HG03460 (cell line): ENCODE measurements around the gene AK9.
"Not testable (repeated sequence)": the region's sequence is repeated elsewhere in the genome, so short reads cannot be mapped to it uniquely, and the experiment has no call there.

Experiments used
- ATAC-seq: cut with Tn5 transposase; IDR thresholded peaks from one replicate; pipeline ENCODE4 v1.9.1; 2021; ENCODE audit not compliant: unreplicated experiment

Gene AK9

DNA sequence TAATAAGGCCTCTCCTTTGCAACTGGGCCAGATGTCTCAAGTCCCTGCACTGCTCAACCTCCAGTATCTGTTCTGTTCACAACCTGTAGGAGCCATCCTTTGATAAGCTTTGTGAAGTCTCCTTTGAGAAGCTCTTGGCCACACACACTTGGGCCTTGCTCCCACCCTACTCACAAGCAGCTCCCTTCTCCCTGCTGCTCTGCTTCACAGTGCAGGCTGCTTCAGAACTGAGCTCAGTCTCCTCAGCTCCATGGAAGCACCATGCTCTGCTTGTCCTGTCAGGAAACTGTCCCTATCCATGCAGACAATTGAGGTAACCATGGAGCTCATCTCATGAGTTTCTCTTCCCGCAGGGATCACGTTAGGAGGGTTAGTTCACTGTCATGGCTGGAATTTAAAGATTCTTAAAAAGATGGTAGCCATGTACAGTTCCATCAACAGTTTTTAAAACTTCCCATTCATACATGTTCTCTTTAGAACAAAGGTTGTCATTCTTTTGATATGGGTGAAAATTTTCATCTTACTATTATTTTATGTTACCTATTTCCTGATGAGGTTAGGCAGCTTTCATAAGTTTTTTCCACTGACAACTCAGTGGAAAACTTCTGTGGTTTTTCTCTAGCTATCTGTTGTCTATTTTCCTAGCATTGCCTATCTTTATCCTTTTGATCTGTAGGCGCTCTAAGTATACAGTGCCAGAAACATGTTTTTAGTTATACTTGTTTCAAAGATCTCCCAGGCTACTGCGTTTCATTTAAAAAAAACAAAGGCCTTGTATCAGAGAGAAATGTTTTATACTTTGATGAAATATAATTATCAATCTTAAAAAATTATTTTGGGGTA, 62.6 kb downstream of the AK9 start:
- ATAC-seq: no peak

DNA sequence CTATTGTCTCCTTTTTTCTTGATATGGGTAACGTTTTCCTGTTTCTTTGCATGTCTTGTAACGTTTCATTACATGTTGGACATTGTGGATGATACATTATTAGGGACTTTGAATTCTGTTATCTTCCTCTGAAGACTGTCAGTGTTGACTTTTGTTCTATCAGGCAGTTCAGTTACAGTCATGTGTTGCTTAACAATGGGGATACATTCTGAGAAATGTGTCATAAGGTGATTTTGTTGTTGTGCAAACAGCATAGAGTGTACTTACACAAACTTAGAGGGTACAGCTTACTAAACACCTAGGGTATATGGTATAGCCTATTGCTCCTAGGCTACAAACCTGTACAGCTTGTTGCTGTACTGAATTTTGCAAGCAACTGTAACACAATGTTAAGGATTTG, 64.7 kb downstream of the AK9 start:
- no peak for ATAC-seq

DNA sequence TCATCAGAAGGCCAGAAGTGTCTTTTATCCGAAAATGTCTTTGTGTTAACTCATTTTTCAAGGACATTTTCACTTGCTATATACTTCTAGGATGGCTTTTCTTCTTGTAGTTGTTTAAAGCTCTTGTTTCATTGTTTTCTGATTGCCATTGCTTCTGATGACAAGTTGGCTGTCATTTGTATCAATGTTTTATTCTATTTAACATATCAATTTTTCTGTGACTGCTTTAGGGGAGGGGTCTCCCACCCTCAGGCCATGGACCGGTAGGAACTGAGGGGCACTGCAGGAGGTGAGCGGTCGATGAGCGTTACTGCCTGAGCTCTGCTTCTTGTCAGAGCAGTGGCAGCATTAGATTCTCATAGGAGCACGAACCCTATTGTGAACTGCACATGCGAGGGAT, 65.8 kb downstream of the AK9 start:
- no peak for ATAC-seq

GRCh38 chr6:109623288-109623687, 67.7 kb downstream of the AK9 start:
- no peak for ATAC-seq

DNA sequence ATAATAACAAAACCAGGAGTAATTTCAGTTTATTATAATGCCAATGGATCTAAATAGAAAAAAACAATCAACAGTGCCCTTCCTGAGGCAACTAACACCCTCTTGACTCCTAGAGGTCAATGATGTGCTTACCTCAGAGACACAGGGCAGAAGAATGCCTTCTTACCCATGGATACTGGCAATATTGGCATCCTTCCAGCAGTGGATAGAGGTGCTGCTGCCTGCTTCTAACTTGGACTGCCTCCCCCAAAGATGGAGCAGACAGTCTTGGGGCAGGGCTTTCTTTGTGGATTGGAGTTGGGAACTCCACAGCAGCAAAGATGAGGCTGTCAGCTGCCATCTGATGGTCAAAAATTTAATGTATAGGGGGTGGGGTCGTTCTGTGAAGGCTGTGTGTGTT, 78.7 kb downstream of the AK9 start:
- ATAC-seq: no peak

GRCh38 chr6:109611502-109611901, 79.5 kb downstream of the AK9 start:
- no peak for ATAC-seq

- no peak for ATAC-seq
These were observed 80.4 kb downstream of the AK9 start for GRCh38 chr6:109610590-109610989.

DNA sequence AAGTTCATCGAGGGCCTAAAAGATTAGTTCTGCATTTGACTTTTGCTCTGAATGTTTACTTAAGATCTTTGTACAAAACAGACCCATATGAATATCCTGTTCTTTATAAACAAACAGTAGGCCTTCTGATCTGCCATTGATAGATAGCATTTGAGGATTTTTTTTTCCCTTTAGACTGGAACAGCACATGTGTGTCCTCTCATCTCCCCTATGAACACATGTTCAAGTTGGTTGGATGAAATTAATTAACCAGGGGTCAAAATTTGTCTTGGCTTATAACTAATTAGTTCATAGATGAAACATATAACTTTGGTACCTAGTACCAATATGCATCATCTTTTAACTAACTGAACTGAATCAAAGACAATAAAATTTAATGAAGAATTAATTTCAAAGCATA, 81.3 kb downstream of the AK9 start:
- ATAC-seq: no peak

- ATAC-seq: no peak
These were observed 84.6 kb downstream of the AK9 start for GRCh38 chr6:109606359-109606758.

- ATAC-seq: no peak
These were observed 95.0 kb downstream of the AK9 start for GRCh38 chr6:109595998-109596397.

GRCh38 chr6:109580519-109580918, 110.5 kb downstream of the AK9 start:
- no peak for ATAC-seq

DNA sequence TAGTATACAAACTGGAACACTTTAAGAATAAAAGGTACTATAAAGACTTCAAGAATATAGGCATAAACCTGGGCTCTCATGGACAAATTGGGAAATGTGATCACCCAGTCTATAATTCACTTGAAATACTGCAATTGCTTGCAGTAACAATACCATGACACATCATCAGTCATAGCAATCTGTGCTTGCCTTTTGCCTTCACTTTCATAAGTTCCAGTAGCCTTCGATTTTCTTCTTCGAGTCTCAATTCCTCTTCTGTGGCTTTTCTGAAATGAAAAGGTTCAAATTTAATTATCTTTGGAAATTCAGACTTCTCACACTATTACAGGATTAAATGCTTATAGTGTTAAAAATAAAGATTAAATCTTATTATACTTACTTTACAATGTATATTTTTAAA, 111.6 kb downstream of the AK9 start:
- ATAC-seq: no peak

DNA sequence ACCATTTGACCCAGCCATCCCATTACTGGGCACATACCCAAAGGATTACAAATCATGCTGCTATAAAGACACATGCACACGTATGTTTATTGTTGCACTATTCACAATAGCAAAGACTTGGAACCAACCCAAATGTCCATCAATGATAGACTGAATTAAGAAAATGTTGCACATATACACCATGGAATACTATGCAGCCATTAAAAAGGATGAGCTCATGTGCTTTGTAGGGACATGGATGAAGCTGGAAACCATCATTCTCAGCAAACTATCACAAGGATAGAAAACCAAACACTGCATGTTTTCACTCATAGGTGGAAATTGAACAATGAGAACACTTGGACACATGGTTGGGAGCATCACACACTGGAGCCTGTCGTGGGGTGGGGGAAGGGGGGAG, 121.1 kb downstream of the AK9 start:
- ATAC-seq: not testable (repeated sequence)

- no peak for ATAC-seq
These were observed 129.2 kb downstream of the AK9 start for GRCh38 chr6:109561844-109562243.

DNA sequence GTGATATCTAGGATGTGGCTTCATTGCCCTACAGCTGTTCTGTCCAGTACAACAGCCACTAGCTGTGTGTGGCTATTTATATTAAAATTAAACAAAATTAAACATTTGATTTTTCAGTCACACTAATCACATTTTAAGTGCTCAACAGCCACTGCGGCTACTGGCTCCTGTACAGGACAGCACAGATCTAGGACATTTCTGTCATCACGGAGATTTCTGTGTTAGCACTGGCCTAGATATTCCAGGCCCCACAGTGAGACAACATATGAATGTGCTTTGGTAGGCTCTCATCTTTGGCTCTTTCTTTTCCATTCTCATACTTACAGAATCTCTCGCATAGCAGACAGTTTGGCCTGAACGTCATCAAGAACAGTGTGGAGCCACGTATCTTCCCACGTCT, 159.6 kb downstream of the AK9 start:
- ATAC-seq: no peak

DNA sequence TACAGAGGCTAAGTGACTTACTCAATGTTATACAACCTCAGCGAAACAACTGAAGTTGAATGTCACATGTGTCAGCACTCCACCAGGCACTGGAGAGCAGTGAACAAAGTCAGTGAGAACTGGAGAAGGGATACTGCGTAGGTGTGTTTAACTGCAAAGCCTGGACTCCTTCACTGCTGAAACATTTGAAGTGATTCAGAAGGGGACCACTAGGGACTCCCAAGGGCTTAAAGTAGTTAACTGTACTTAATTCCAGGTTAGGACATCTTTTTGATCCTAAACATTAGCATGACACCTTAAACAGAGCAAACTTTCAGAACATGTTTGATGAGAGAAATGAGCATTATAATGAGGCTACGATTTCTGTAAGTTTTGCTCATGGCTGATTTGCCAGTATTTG, 163.0 kb downstream of the AK9 start:
- ATAC-seq: no peak

DNA sequence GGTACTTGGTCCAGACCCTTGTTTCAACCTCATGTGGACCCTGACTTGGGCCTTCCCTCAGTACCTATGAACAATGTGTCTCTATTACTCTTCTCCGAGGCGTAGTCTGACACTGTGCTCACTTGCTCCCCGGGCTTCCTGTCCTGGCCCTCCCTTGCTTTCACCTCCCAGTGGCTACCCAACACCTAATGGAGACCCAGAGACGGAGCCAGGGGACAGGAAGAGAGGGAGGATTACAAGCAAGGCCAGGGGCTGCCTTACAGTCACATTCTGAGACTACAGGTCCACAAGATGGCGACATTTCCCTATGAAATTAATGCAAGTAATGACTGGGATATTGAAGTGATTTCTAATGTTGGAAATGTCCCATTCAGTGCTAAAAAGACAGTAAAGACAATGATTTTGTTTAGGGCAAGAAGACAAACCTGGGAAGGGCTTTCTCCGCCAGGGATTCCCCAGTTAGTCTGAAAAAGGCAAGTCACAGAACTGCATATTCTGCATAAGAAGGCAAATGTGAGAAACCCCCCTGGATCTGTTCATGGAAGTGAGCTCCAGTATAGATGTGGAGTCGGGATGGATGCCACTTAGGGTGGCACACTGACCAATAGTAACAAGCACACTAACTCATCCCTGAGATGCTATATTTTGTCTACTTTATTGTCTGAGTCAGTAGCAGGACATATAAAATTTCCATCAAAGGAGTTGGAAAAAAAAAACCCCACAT, 163.9 kb downstream of the AK9 start:
- ATAC-seq: no peak

DNA sequence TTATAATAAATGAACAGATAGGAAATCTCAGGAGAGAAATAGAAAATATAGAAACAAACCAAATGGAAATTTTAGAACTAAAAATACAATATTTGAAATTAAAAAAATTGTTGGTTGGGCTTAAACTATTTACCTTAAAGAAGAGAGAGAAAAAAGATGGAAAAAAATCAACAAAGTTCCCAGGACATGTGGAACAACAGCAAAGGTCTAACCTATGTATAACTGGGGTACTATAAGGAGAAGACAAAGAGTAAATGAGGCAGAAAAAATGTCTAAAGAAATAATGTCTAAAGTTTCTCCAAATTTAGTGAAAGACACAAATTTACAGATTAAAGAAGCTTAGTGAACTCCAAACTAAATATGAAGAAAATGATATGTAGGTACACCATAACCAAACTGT, 166.9 kb downstream of the AK9 start:
- no peak for ATAC-seq

GRCh38 chr6:109523478-109523877, 167.5 kb downstream of the AK9 start:
- ATAC-seq: no peak

- no peak for ATAC-seq
These were observed 169.9 kb downstream of the AK9 start for GRCh38 chr6:109521080-109521479.

DNA sequence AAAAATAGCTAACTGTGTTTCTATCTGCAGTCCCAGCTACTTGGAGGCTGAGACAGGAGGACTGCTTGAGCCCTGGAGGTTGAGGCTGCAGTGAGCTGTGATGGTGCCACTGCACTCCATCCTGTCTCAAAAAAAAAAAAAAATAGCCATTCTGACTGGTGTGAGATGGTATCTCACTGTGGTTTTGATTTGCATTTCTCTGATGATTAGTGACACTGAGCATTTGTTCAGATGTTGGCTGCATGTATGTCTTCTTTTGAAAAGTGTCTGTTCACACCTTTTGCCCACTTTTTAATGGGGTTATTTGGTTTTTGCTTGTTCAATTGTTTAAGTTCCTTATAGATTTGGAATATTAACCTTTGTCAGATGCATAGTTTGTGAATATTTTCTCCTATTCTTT, 171.4 kb downstream of the AK9 start:
- ATAC-seq: not testable (repeated sequence)

- ATAC-seq: no peak
These were observed 174.1 kb downstream of the AK9 start for GRCh38 chr6:109516929-109517328.
